ENCODE data around the gene EIF5B.

Gene EIF5B

DNA sequence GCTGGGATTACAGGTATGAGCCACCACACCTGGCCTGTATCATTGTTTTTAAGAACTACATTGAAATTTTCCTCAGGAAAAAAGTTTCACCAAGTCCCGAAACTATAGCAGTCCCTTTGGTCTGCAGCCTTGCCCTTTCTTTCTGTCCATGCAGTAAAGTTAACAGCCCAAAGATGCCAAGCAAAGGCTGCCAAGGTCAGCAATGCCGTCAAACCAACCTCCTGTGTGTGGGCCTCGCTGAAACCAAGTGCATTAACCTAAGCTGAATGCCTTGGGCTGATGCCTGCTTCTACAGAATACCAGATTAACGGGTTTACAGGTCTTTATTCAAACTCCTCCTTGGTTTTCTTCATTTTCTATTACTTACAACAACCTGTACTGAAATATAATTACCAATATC, 73.1 kb downstream of the EIF5B start:
- no peak for DNase-seq

GRCh38 chr2:99414566-99414965, 77.4 kb downstream of the EIF5B start:
- no peak for DNase-seq

DNA sequence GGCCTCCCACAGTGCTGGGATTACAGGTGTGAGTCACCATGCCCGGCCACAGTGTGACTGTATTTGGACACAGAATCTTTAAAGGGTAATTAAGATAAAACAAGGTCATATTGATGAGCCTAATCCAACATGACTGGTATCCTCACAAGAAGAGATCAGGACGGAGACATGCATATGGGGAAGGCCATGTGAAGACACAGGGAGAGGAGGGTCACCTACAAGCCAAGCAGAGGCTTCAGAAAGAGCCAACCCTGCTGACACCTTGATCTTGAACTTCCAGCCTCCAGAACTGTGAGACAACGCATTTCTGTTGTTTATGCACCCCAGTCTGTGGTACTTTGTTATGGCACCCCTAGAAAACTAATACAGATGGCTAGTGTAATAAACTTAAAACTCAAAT, 80.2 kb downstream of the EIF5B start:
- DNase-seq = no peak

DNA sequence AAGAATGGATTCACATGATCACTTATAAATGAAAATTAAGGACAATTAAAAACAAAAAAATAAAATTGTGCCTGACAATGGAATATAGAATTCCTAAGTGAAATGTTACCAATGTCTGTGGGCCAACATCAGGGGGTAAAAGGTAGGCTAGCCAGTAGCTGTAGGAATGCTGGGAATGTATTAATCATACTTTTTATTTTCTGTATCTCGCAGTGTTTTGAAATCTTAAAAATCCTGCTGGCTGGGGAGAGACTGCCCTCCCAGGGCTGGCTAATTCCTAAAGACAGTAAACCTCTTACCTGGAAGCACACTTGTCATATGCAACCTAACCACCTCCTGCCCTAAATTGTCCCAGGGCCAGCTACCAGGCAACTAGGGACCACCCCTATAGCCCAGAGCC, 82.8 kb downstream of the EIF5B start:
- no peak for DNase-seq

DNA sequence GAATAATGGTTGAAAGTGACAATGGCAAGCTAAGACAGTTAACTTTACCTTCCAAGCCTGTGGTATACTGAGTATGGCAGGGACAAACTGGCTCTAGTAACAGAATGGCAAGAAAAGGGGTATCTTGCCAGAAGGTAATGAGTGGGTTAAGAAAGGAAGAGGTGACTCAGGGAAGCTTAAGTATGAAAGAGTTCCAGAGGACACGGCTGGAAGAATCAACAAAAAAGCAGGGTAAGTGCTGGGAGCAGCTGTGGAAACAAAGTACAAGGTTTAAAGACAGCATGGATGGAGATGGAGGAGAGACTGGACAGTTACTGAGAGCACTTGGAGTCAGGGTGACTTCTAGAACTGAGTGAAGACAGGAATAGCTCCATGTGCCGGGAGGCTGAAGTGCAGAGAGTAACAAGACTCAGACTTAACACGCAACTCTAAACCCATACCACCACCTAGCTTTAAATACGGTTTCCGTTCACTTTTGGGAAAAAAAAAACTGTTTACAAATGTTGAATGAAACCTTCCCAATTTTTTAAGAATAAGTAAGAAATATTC, 83.6 kb downstream of the EIF5B start:
- no peak for DNase-seq

GRCh38 chr2:99421469-99421868, 84.3 kb downstream of the EIF5B start:
- DNase-seq = no peak

DNA sequence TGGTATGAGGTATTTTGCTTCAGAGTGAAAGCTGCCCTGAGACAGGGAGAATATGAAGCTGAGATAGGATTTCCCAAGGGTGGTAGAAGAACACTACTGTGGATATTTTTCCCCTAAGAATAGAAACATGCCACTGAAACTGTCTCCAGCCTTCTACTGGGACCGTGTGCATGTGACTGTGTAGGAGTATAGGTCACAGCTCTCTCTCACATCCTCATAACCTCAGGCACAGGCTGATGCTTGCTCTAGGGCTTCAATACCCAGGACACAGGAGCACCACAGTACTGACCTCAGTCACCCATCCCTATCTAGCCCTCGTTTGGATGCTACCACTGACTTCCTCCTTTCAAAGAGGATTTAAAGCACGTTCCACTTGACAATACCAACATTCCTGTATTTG, 85.4 kb downstream of the EIF5B start:
- no peak for DNase-seq

- DNase-seq = no peak
Measured at GRCh38 chr2:99424371-99424770, 87.2 kb downstream of the EIF5B start.

- DNase-seq = no peak
Measured at GRCh38 chr2:99425022-99425421, 87.8 kb downstream of the EIF5B start.

DNA sequence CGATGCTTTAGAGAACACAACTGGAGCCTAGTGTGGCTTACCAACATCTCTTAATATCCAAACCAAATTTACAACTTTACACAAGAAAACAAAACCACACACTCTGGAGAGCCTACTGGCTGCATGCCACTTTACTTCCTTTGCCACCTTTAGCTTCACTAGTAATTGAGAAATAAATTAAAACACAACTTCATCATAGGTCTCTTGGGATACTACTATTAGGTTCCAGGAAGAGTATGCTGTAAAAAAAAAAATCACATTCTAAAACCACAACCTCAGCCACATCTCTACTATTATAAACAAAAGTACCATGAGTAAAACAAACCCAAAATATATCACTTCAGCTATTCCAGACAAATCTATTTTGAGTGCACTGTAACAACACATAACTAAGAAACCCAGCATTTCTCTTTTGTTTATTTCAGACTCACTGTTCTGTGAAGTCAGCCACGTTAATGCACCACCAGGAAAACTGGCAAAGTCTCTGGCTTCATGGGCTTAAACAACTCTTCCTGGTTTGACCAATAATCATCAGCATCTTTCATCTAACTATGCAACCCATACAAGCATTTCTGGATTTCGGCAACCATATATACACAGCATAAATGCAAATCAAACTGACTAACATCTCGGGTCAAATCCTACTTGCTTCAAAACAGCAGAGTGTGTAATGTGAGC, 93.6 kb downstream of the EIF5B start:
- no peak for DNase-seq

DNA sequence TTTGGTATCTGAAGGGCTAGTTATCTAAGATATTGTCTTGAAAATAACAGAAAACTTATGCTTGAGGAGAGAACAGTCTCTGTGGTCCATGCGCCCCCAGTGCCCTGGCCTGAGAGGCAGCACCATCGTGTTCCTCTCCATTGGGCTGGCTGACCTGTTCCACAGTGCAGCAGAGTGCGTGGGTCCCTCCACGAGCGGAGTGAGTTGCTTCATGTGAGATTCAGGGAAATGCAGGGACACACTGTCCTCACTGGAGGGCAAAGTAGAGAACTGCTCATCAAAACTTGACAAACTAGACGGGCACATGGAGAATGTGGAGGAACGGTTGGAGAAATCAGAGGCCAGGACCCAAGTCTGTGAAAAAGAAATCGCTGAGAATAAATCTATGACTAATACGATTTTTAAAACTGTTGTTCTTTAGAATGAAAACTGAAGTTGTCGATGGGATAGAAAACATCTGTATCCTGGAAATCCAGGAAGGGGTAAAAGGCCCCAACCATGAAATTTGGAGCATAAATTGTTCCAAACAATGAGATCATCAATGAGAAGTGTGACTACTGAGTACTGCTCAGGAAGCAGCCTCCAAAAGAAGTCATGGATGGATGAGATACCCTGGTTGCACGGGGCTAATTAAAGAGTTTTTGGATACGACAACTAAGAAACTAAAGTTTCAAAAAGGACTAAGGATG, 94.5 kb downstream of the EIF5B start:
- no peak for DNase-seq

GRCh38 chr2:99433340-99433739, 96.2 kb downstream of the EIF5B start:
- no peak for DNase-seq

DNA sequence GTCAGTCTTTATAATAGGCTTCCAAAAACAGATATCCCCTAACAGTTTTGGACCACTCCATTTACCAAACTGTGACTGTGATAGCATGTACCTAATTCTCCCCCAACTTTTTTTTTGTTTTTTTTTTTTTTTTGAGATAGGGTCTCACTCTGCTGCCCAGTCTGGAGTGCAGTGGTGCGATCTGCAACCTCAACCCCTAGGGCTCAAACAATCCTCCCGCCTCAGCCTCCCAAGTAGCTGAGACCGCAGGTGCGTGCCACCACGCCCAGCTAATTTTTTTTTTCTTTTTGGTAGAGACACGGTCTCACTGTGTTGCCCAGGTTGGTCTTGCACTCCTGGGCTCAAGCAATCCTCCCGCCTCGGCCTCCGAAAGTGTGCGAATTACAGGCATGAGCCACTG, 99.7 kb downstream of the EIF5B start:
- no peak for DNase-seq

- no peak for DNase-seq
Measured at GRCh38 chr2:99439971-99440505, 102.8 kb downstream of the EIF5B start.

- DNase-seq = no peak
Measured at GRCh38 chr2:99442837-99443236, 105.6 kb downstream of the EIF5B start.

DNA sequence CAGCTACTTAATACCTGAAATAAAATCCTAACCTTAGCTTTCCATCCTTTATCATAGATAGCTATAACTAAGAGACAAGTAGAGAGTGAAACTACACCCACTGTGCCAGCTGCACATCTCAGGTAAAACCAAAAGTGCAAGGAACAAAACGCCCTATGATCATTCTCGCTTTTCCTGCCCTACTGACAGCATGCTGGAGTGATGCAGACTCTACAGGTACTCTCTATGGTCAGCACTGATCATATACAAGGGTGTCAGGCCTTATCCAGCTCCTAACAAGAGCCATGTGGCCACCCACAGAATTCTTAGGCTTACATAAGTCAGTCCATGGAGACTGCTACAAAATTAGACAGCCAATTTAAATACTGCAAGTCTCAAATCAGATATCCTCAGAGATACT, 107.0 kb downstream of the EIF5B start:
- DNase-seq = no peak

DNA sequence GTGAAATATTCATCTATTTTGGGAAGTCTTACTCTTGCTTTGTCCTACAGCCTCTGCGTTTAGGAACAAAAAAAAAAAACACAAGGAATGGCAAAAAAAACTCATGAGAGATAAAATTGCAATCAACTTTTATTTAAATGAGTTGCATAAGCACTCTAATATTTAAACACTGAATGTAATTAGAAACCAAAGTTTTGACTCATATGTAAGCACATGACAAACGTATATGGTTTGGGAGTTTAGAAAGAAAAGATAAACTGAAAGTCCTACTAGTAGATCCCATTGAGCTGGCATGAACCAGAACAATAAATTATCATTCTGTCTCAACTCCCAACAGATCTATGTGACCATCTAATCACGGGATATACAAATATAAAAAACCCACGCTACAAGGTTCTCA, 107.9 kb downstream of the EIF5B start:
- DNase-seq = no peak

DNA sequence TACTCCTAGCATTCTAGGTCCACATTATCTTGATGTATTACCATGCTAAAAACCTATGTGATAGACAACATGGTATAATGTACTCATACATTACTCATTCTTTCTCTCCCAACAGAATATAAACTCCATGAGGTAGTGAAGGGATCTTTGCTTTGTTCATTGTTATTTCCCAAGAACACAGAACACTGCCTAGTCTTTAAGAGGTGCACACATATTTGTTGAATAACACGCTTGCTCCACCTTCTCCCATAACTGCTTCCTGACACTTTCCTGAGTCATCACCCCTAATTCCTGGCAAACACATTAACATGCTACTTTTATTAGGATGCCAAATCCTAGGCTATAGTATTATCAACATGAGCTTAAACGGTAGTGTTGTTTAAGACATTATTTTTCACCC, 111.4 kb downstream of the EIF5B start:
- DNase-seq = no peak

DNA sequence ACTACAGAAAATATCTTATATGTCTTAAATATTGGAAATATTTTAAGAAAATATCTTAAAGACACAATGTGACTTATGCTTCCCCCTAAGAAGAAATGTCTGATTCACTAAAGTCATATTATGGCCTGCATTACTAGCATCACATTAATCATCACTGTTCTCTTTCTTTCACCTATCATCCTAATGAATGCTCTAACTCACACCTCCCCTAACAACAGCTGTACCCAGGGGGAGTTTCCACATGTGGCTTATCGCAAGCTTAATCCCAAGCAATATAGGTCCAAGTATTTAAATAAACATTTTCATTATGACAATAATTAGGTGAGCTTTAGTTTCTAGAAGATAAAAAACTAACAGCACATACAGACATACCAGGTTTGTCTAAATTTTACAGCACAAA, 113.0 kb downstream of the EIF5B start:
- no peak for DNase-seq

Data from activated CD4-positive, alpha-beta T cell treated with anti-CD3 and anti-CD28 coated beads, Interleukin-2, Interleukin-6, amounts not matched to agents 100 ng/mL and 50 ng/mL, durations not matched to agents 16 hours and 8 hours (primary cell).